ENCODE data around the gene CCDC85B. TPM values are rescaled to one million over a fixed set of nuclear protein-coding genes. Genes with fewer than 3 reads are reported as not detected.

Gene CCDC85B
- total RNA-seq, 1 experiment from 2014 or later = 135 TPM

GRCh38 chr11:65857500-65857852 is 33.0 kb upstream of the CCDC85B start:
- DNase-seq (ENCODE audit: low read depth) = no peak

- DNase-seq (ENCODE audit: low read depth) = peak; percentile 99
Observed at GRCh38 chr11:65857853-65858680, 32.4 kb upstream of the CCDC85B start, which contains the start of gene CFL1. Gene CFL1, minus strand, starts transcription at chr11:65858180. Its CDS starts 81 bp downstream, at chr11:65858099.

GRCh38 chr11:65858681-65859087 is 31.8 kb upstream of the CCDC85B start:
- no peak for DNase-seq (ENCODE audit: low read depth)

- DNase-seq (ENCODE audit: low read depth) = peak; percentile 100
Observed at GRCh38 chr11:65859095-65859811, 31.2 kb upstream of the CCDC85B start.

- no peak for DNase-seq (ENCODE audit: low read depth)
Observed at GRCh38 chr11:65859812-65860277, 30.6 kb upstream of the CCDC85B start.

GRCh38 chr11:65860278-65861164 is 30.0 kb upstream of the CCDC85B start, which contains the start of gene MUS81:
Gene MUS81, plus strand, starts transcription at chr11:65860433. Its CDS starts 321 bp downstream, at chr11:65860754.
- peak; percentile 99 for DNase-seq (ENCODE audit: low read depth)

- no peak for DNase-seq (ENCODE audit: low read depth)
Observed at GRCh38 chr11:65861165-65861505, 29.3 kb upstream of the CCDC85B start.

- DNase-seq (ENCODE audit: low read depth) = no peak
Observed at GRCh38 chr11:65861533-65862183, 28.8 kb upstream of the CCDC85B start.

GRCh38 chr11:65862191-65862735 is 28.2 kb upstream of the CCDC85B start:
- DNase-seq (ENCODE audit: low read depth) = no peak

- DNase-seq (ENCODE audit: low read depth) = no peak
Observed at GRCh38 chr11:65862941-65863888, 27.3 kb upstream of the CCDC85B start.

- DNase-seq (ENCODE audit: low read depth) = no peak
Observed at GRCh38 chr11:65863889-65864705, 26.4 kb upstream of the CCDC85B start.

- no peak for DNase-seq (ENCODE audit: low read depth)
Observed at GRCh38 chr11:65864706-65865471, 25.6 kb upstream of the CCDC85B start.

- DNase-seq (ENCODE audit: low read depth) = no peak
Observed at GRCh38 chr11:65865550-65866172, 24.8 kb upstream of the CCDC85B start.

GRCh38 chr11:65866509-65867283 is 23.8 kb upstream of the CCDC85B start:
- no peak for DNase-seq (ENCODE audit: low read depth)

GRCh38 chr11:65867284-65868071 is 23.0 kb upstream of the CCDC85B start:
- no peak for DNase-seq (ENCODE audit: low read depth)

Measured in HT1080 (cell line).